GM18520 (cell line): ENCODE data around the gene WDR72.

Experiments
- ATAC-seq: cut with Tn5 transposase; IDR thresholded peaks from one replicate; pipeline ENCODE4 v1.9.1; 2021; ENCODE audit not compliant: unreplicated experiment

The WDR72 gene

DNA sequence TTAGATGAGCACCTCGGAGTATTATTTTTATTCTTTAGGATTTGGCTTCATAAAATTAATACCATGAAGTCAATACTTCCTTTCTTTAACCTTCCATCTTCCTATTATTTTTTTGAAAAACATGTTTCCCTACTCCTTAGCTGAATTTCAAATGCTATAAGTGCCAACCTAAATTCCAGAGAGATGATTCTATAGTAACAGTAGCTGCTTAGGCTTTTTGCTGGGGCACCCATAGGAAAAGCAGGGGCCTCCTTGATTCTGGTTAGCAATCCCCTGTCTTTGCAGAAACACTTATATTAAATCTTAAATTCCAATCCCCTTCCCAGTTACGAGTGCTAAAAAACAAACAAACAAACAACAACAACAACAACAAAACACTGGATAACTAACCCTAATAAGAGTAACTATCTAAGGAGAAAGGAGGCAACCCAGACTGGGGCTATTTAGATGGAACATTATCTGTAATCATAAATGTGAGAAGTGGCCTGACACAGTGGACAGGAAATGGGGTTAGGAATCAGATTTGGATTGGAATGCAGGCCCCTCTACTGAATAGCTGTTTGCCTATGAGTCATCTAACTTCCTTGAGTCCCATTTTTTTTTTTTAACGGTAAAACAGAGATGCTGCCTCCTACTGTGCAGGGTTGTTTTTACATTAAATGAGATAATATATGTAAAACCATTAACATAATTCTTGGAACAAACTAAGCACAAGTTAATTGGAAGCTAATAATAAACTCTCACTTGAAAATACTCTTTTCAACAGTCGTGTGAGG lies 148.1 kb downstream of the WDR72 start:
- ATAC-seq = no peak

DNA sequence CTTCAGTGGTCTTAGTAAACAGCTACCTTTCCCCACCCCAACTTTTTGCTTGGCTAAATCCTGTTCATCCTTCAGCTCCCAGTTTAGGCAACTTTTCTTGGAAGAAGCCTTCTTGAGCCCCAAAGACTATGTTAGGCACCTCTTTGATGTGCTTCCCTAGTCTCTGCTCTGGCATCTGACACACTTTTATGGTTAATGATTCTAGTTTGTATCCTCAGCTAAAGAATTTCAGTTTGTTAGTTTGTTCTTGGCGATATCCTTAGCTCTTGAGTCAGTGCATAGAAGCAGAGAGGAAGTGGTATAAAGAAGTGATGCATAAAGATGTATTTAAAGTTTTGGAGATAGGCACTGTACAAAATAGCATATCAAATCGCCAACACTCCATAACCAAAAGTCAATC lies 168.4 kb downstream of the WDR72 start:
- no peak for ATAC-seq

DNA sequence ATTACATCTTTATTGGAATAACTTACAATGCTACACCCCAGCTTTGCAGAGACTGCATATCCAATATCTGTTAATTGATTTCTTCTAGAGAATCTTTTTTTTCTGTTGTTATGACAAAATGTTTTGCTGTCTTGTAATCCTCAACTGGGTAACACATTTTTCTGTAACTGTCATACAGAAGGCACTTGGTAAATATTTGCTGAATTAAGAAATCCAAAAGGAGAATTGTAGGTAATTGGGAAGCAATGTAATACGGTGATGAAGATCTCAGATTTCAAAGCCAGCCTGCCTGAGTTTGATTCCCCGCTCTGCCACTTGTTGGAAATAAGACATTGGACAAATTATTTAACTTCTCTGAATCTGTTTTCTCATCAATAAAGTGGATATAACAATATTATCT lies 169.1 kb downstream of the WDR72 start:
- no peak for ATAC-seq

DNA sequence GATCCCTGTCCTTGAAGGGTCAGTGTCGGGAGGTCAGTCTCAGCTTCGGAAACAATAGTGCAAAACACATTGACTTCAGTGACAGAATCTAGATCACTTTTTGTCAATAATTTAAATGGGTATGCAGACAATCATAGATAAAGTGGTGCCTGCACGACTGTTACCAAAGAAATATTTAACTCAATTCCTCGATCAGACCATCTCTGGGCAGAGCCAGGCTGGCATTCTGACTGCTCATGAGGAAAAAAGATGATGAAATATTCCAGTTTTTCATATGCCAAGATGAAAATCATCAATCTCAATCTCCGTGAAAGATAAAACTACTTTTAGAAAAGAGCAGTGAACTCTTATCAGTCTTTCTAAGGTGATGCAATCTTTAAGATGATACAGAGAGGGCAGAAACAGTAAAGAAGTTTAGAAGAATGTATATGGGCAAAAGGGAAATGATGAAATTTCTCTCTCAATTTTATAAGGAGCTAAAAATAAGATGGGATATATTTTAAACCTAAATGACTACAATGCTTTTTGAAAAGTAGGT lies 169.9 kb downstream of the WDR72 start:
- no peak for ATAC-seq

DNA sequence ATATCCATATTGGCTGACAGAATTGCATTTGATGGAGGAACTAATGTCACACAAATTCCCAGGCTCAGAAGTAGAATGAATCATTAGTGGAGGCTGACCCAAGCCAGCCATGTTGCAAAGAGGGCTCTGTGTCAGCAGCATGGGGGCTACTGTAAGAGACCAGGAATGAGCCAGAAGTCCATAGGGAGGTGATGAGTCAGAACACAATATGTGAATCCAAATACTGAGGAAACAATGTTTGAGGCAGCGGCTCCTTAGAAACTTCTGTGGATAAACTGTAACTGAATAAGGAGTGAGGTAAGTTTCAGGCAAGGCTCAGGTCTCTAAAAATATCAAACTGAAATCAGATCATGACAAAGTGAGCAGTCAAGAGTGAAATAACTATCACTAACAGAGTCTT lies 170.7 kb downstream of the WDR72 start:
- ATAC-seq = no peak

DNA sequence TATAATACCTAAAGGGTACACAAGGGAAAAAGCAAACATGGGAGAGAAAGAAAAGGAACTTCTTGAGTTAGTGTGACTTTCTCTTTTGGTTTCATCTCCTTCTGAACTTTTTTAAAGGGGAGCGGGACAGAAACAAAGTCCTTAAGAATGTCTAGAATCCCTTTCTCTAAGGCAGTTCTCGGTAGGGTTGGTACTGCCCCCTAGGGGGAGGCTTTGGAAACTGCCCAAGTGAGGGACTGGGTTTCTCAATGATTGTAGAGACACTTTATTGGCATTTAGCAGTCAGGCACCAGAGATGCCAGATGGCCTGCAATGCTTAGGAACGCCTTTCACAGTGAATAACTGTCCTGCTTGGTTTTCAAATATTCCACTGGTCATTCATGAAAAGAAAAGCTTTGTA lies 172.7 kb downstream of the WDR72 start:
- no peak for ATAC-seq

DNA sequence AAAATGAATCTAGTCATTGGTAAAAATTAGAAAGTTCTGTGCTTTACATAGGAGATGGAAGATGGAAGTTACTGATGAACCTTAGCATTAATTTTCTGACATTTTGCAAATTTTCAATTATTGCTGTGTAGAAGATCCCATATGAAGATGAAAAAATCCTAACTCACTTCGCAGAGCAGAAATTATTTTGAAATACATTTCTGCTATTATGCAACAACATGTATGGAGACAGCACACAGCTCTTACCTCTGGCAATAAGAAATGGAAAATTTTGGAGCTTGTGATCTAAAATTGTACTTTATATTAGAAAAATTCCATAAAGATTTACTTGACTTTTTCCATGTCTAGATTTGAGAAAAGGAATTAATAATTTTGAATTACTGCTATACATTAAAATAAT lies 177.9 kb downstream of the WDR72 start:
- no peak for ATAC-seq

DNA sequence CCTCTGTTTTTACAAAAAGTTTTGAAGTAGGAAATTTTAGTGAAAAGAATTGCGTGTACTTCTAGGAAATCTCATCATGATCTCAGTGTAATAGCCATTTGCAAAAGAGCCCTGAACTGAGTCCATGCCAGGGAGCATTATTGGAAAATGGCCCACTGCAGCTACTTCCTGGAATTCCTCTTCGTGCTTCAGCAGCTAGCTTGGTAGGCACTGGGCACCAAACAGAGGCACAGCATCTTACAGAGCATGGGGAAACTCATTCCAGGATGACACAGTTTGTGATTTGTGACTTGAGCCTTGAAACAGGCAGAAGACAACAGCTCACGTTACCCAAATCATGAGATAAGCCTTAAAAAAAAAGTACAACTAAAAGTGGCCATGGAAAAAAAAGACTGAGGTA lies 179.1 kb downstream of the WDR72 start:
- ATAC-seq = no peak

DNA sequence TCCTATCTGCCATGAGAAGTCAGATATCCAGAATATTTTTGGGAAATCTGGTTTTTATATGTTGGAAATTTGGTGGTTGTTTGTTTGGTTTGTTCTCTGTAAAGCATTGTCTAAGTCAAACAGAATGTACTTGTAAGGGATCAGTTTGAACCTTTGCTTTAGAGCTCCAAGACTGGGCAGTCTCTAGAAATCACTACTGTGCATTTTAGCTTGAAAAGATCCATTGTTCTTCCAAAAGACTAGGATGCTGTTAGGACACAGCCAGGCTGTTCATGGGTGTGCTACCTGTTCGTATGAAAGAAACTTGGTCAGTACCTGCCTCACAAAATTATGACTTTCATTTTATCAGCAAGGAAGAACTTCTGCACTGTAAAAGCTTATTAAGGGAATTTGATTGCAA lies 182.6 kb downstream of the WDR72 start:
- no peak for ATAC-seq

DNA sequence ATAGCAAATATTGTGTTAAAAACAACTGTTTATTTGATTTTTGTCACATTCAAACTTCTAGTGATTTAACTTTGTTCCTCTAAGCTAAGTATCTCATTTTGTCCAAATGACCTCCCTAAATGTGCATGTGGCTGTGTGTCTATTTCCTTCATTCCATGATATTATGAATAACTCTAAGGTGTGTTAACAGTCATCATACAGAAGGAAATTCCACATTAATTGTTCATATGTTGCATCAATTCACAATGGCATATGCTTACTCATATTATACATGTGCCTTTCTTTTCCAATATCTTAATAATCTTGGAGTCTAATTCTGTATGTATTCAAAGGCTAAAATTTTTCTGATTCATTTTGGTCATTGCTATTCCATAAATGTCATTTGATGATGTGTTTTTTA lies 186.4 kb downstream of the WDR72 start:
- ATAC-seq = no peak

DNA sequence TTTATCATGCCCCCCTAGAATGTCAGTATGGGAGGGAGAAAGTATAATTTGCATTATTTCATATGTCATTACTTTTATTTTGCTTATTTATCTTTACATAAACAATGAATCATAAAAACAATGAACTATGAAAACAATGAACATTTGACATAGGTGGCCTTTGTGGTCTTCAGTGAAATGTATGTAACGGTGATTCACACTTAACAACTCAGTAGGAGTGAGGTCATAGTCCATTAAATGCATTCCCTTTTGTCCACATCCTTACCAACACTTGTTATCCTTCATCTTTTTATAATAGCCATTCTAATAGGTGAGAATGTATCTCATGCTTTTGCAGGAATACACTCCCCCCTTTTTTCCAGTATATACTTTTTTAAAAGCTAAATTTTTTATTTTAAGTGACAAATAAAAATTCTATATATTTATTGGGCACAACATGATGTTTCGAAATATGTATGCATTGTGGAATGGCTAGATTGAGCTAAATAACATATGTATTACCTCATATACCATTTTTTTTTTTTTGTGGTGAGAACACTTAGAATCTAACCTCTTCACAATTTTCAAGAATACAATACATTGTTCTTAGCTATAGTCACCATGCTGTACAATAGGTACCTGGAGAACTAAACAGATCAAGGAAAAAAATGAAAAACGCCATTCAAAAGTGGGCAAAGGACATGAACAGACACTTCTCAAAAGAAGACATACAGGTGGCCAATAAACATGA lies 189.5 kb downstream of the WDR72 start:
- no peak for ATAC-seq

DNA sequence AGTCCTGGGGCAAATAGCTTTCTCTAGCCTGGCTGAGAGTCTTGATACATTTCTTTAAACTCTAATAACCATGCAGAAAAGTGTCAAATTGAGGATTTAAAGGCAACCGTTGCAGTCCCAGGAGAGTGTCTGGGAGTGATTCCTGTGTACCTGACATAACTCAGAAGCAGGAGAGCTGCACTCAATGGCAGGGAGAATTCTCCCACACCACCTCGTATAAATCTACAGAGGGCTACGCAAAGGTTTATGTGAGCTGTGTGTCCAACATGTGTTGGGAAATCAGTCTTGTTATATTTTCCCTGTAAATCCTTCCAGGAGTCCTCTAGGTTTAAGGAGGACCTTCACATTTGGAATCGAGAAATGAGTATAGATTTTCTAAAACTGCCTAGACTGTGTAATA lies 192.6 kb downstream of the WDR72 start:
- ATAC-seq = no peak

DNA sequence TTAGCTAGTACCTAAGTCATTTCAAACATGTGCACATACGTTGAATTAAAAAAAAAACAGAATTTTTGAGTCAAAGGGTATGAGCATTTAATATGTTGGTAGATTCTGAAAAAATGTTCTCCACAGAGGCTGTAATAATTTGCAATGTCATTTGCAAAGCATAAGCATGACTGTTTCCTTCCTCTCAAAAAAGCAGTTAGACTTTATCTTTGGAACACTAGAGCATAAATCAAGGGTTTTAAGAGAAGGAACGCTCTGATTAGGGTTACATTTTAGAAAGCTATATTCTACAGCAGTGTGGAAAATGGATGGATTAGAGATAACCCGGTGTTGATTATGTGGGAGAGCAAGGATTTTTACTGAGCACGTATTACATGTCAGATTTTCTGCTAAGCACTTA lies 193.7 kb downstream of the WDR72 start:
- no peak for ATAC-seq

DNA sequence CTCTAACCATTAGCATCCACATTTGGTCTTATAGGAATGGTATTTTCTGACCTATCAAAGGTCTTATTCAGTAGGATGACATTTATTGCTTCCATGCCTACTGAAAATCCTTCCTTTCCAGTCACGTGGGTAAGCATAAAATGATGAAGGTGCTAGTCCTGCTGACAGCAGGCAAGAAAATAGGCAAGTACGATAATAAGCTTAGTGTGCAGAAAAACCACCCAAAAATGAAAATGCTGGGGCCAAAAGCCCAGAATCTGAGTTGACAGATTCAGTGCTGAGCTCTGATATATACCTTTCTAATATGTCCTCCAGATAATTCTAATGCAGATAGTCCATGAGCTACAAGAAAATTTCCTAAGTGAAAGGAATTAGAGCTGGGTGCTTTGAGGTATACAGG lies 194.8 kb downstream of the WDR72 start:
- no peak for ATAC-seq

DNA sequence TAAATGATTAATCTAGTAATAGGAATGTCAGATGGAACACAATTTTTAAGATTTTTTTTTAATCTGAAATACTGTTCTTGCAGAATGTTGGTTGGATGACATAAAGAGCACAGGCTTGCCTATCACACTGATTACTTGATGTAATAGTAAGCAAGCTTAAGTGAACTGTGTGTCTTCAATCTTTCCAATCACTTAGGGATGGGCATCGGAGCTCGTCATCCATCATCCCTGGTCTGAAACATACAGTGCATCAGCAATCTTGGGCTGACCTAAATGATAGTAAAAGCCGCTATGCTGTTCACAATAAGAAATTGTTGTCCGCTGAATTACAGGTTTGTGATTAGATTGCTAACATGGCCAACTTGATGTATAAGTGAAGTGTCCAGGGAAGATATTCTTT lies 195.8 kb downstream of the WDR72 start:
- ATAC-seq = no peak

DNA sequence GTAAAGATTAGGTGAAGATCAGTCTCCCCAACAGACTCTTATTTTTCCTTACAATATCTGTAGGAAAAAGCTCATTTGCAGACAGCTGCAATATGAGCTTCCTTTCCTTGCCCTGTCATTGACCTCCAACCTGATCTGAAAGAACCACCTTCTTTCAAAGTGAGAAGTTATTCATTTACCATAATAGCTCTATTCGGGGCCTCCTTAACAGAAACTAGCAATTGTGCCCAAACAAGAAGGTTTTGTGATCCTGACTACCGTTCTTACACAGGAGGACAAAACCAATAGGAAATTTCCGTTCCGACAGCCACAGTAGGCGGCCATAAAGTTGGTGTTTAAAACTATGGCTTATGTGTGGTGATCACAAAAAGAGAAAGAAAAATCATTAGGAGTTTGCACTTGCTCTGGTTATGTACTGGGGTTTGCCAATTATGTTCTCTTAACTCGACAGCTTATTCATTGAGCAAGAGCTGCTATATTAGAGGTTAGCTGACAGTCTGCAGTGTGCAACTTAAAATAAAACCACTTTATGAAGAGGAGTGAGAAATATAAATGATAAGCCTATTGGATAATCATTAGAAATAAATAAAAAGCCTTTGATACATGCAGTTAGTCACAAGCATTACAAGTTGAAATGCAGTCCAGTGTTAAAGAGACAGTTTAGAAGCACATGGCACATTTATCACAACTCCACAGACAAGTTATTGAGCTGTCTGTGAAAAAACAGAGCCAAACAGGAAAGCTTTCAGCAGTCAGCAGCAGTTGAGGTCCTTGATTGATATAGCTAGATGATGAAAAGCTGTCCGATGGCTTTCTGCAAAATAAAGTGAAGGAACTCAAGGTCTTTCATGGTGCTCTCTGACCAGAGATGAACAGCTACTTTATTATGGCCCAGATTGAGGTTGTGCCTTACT lies 199.8 kb downstream of the WDR72 start:
- ATAC-seq = no peak

DNA sequence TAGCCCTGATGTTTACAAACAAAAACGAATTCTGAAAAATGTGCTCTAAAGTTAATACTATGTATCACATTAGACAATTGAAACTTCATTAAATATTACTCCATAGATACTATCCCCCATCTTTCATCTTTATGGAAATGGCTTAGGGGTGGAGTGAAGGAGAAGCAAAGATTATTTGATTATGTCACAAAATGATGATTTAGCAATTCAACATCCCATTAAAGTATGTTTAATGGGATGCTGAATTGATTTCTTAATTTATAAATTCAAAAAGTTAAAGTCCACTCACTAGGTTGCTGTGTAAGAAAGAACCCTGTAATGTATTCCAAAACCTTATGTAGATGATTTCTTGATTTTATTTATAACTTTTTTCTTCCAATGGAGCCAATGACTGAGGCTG lies 201.1 kb downstream of the WDR72 start:
- ATAC-seq = no peak

DNA sequence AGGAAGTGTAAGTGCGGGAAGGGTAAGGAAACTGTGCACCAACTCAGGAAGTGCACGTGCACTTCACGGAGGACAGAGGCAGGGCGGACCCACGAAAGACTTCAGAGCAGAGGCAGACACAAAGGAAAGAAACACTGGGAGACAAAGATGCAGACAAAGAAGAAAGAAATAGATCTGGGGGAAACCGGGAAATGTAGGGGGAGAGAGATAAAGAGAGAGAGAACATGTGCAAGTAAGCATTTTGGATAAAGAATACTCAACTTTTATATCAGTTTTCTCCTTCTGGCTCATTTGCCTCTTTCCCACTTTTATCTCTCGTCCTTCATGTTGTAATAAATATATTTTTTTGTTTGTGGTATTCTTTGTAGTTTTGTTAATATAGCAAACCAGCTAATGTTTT lies 204.2 kb downstream of the WDR72 start:
- no peak for ATAC-seq

DNA sequence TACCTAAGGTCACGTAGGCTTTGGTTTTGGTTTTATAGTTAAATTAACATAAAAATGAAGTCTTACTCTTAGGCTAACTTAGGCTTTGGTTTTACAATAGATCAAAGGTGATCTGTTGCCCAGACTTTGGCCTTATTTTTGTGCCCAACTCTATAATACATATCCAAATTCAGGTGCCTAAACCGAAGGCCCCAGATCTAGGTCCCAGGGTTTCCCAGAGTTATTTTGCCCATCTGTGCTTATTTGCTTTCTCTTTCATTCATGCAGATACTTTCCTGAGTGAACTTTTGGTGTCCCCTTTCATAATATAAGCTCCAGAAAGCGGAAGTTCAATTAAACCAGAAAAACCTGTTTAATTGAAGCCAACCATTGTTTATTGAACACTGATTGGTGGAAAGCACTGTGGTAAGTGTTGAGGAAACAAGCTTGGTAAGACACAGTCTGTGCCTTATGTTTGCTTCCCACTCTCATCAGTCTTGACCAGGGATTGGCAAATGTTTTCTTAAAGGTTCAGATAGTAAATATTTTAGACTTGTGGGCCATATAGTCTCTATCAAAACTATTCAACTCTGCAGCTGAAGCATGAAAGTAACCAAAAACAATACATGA lies 209.7 kb downstream of the WDR72 start:
- ATAC-seq = no peak

DNA sequence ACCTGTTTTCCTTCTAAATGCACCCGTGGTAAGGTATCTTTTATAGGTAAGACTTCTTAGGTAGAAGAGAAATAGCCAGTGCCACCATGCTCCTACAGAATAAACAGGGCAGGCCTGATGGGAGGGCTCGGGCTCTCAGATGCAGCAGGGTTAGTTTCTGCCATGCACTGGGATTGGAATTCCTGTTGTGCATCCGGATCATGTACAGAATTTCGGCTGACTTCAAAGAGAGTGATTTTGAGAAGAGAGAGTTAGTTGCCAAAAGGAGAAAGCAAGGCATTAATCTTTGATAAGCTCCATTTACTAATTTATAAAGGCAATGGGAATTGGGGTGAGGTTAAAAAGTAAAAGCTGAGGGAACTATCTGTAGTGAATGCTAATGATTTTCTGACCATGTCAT lies 211.2 kb downstream of the WDR72 start:
- no peak for ATAC-seq
